SK-N-SH (cell line): Measurements from ENCODE around the gene ARHGAP26. TPM values are rescaled to one million over a fixed set of nuclear protein-coding genes. Genes with fewer than 3 reads are reported as not detected.

Experiments used
- CTCF ChIA-PET: fragments of 300-600, 350-600 bp; formaldehyde crosslinking; extraction: SDS; loops from one replicate; lab custom pipeline; 2021; lab: Yijun Ruan, JAX
- POLR2A ChIA-PET: fragments of 350-600 bp; sonication (Branson Sonifier 250); formaldehyde crosslinking; extraction: SDS; loops from one replicate; lab custom pipeline; 2020; ENCODE audit warnings: antibody characterized with exemption, inconsistent platforms; lab: Yijun Ruan, JAX
- DNase-seq: peaks from one replicate; pipeline ENCODE4 v3.0.0; 2012
- H2AFZ ChIP-seq: fragments of 200-600 bp; sonication (generic); 2 replicates; pipeline ENCODE4 v1.8.1; 2016; ENCODE audit warnings: antibody characterized with exemption, mild to moderate bottlenecking, low read depth
- H3F3A ChIP-seq: fragments of 200-600 bp; sonication (generic); replicated peaks from 2 replicates; pipeline ENCODE3; 2016; ENCODE audit warnings: antibody characterized with exemption, mild to moderate bottlenecking; ENCODE audit not compliant: insufficient read depth
- H3K27ac ChIP-seq, 2 experiments: fragments of 200-500 bp in 1 of 2; fragments of 200-600 bp in 1 of 2; sonication (Bioruptor generic) in 1 of 2; sonication (generic), shearing (Covaris generic) in 1 of 2; 2 replicates each; pipeline versions ENCODE4 v1.5.1 to v1.6.1; 2014 to 2016; ENCODE audit warnings: low read depth in 2 of 2, inconsistent platforms in 1 of 2, low read length in 1 of 2, mild to moderate bottlenecking in 1 of 2, mixed read lengths in 1 of 2
- H3K27me3 ChIP-seq: fragments of 200-600 bp; sonication (generic), shearing (Covaris generic); 2 replicates; pipeline ENCODE4 v1.6.1; 2016; ENCODE audit warnings: mixed run types; ENCODE audit not compliant: insufficient read depth
- H3K36me3 ChIP-seq, 2 experiments: fragments of 200-500 bp in 1 of 2; fragments of 200-600 bp in 1 of 2; sonication (Bioruptor generic) in 1 of 2; sonication (generic) in 1 of 2; replicated peaks in 1 of 2; 2 replicates each; pipeline versions ENCODE3 to v1.5.1; 2014 to 2016; ENCODE audit warnings: low read length in 1 of 2, mild to moderate bottlenecking in 1 of 2; ENCODE audit not compliant: insufficient read depth in 2 of 2, control insufficient read depth in 1 of 2
- H3K4me1 ChIP-seq, 2 experiments: fragments of 200-500 bp in 1 of 2; fragments of 200-600 bp in 1 of 2; sonication (Bioruptor generic) in 1 of 2; sonication (generic), shearing (Covaris generic) in 1 of 2; 2 replicates each; pipeline versions ENCODE4 v1.5.1 to v1.6.1; 2014 to 2016; ENCODE audit warnings: low read depth in 1 of 2, low read length in 1 of 2, mixed run types in 1 of 2; ENCODE audit not compliant: insufficient read depth in 2 of 2, control insufficient read depth in 1 of 2
- H3K4me2 ChIP-seq: fragments of 200-600 bp; sonication (generic), shearing (Covaris generic); 2 replicates; pipeline ENCODE4 v1.6.1; 2017; ENCODE audit warnings: mixed run types
- H3K4me3 ChIP-seq, 2 experiments: fragments of 200-500 bp in 1 of 2; fragments of 200-600 bp in 1 of 2; sonication (Bioruptor generic) in 1 of 2; sonication (generic), shearing (Covaris generic) in 1 of 2; 2 replicates each; pipeline versions ENCODE4 v1.5.1 to v1.8.1; 2014 to 2016; ENCODE audit warnings: low read depth in 2 of 2, inconsistent platforms in 1 of 2, low read length in 1 of 2, mild to moderate bottlenecking in 1 of 2, mixed read lengths in 1 of 2, moderate library complexity in 1 of 2
- H3K79me2 ChIP-seq: fragments of 200-600 bp; sonication (generic); 2 replicates; pipeline ENCODE4 v1.8.1; 2017; ENCODE audit warnings: mild to moderate bottlenecking; ENCODE audit not compliant: insufficient read depth
- H3K9ac ChIP-seq: fragments of 200-600 bp; sonication (generic); 2 replicates; pipeline ENCODE4 v1.6.1; 2017; ENCODE audit warnings: mixed run types
- H3K9me2 ChIP-seq: fragments of 200-600 bp; sonication (generic); 2 replicates; pipeline ENCODE4 v1.6.1; 2017; ENCODE audit warnings: mixed run types
- H3K9me3 ChIP-seq: fragments of 200-600 bp; sonication (generic); 2 replicates; pipeline ENCODE4 v1.6.1; 2017; ENCODE audit warnings: mixed run types, mild to moderate bottlenecking, moderate library complexity
- H4K20me1 ChIP-seq: fragments of 200-600 bp; sonication (generic); 2 replicates; pipeline ENCODE4 v1.6.1; 2017; ENCODE audit warnings: mild to moderate bottlenecking, mixed run types; ENCODE audit not compliant: insufficient read depth
- CTCF ChIP-seq: fragments of 200-600 bp; sonication (generic); IDR thresholded peaks from 2 replicates; pipeline ENCODE4 v1.6.1; 2017; ENCODE audit warnings: antibody characterized with exemption, mild to moderate bottlenecking, moderate library complexity
- FOXM1 ChIP-seq: IDR thresholded peaks from 2 replicates; pipeline ENCODE4 v1.4.0; 2012; ENCODE audit warnings: low read depth, mild to moderate bottlenecking
- GATA2 ChIP-seq: sonication (generic); formaldehyde crosslinking; IDR thresholded peaks from 2 replicates; pipeline ENCODE4 v1.5.0; 2020; ENCODE audit warnings: mild to moderate bottlenecking, missing genetic modification reagents
- NFIC ChIP-seq: IDR thresholded peaks from 2 replicates; pipeline ENCODE4 v1.4.0; 2012; ENCODE audit warnings: borderline replicate concordance
- RFX5 ChIP-seq: IDR thresholded peaks from 2 replicates; pipeline ENCODE4 v1.6.1; 2012; ENCODE audit warnings: mild to moderate bottlenecking, improper control_type of control experiment, low read length
- SIN3A ChIP-seq: IDR thresholded peaks from 2 replicates; pipeline ENCODE4 v1.6.1; 2012; ENCODE audit warnings: low read depth, mild to moderate bottlenecking, low read length, moderate library complexity, borderline replicate concordance
- USF1 ChIP-seq: IDR thresholded peaks from 2 replicates; pipeline ENCODE4 v1.4.0; 2012; ENCODE audit warnings: low read depth, borderline replicate concordance
- USF2 ChIP-seq: fragments of 150-350 bp; IDR thresholded peaks from 2 replicates; pipeline ENCODE4 v1.6.1; 2017; ENCODE audit warnings: antibody characterized with exemption, low read length, low read depth, borderline replicate concordance
- YY1 ChIP-seq: IDR thresholded peaks from 2 replicates; pipeline ENCODE4 v1.4.0; 2012; ENCODE audit warnings: low read depth, mild to moderate bottlenecking
- WGBS: methylation state at CpG from one replicate; pipeline ENCODE4 v1.1.6; 2017; ENCODE audit warnings: low lambda C conversion rate; 5-methylcytosine and 5-hydroxymethylcytosine counted together
- polyA plus RNA-seq, 3 experiments: library from polyadenylated mRNA; depleted of rRNA; stranded (reverse); fragments of >200 nt; gene quantifications; 2 replicates each; pipeline ENCODE4 v1.2.3, GENCODE V29; 2012

ARHGAP26 gene
- polyA plus RNA-seq, 1 of the 3 experiments (the other 2 are of a cell fraction): 6.1 TPM

GRCh38 chr5:142772446-142773293 is 2.5 kb downstream of the ARHGAP26 start:
- ChIA-PET POLR2A (interaction anchor here (1.1 to 2.4 kb wide), 2 partner anchors 11 to 100 kb away, joined by 3 to 10 read pairs; no protein-coding TSS in a partner anchor), CTCF (interaction anchor here (1.0 to 8.1 kb wide), 14 partner anchors 8 to 116 kb away, joined by 3 to 90 read pairs (median 22); no protein-coding TSS in a partner anchor)
- Histone ChIP-seq H3K9ac (no peak overlapping the region), H3F3A (no peaks in the 10 kb centered on the region), H2AFZ (no peak overlapping the region), H3K4me2 (peak overlapping the region; percentile 92; the same call in 1 of the 2 replicates), H3K27me3 (no peaks in the 10 kb centered on the region), H4K20me1 (no peaks in the 10 kb centered on the region), H3K9me3 (no peaks in the 10 kb centered on the region), H3K4me1 (peaks cover 12 to 19% of the 10 kb centered on the region in 2 experiments; a peak in 3 of 4 replicates), H3K4me3 (peak overlapping the region in 1 of 2 experiments; percentile 70; a peak in 3 of 4 replicates), H3K27ac (peak overlapping the region in 1 of 2 experiments; percentile 16; a peak in 1 of 4 replicates), H3K36me3 (no peaks in the 10 kb centered on the region), H3K79me2 (no peaks in the 10 kb centered on the region), H3K9me2 (no peaks in the 10 kb centered on the region)
- 0 out of 2 replicates have a peak, but pooled peaks have one; percentile 30 for TF ChIP-seq USF1
- no peak for TF ChIP-seq YY1
- no peak for TF ChIP-seq USF2
- no peak for TF ChIP-seq FOXM1
- WGBS: 89% methylated on average over 6 of the region's 6 CpGs
- DNase-seq: no peak

GRCh38 chr5:142777099-142777498 is 6.9 kb downstream of the ARHGAP26 start:
- TF ChIP-seq CTCF (no peak), RFX5 (no peak), NFIC (no peak), GATA2 (CRISPR knock-in tag) (no peak), SIN3A (no peak)

More at GRCh38 chr5:142777099-142777498, 6.9 kb downstream of the ARHGAP26 start:
- 100% methylated on average over 1 of the region's 2 CpGs for WGBS
- no peaks in the 10 kb centered on the region for H3K79me2 ChIP-seq
- no peak overlapping the region for H3K4me3 ChIP-seq
- no peaks in the 10 kb centered on the region for H3K9me3 ChIP-seq
- H3K4me2 ChIP-seq: no peak overlapping the region
- no peaks in the 10 kb centered on the region for H3F3A ChIP-seq
- ChIA-PET CTCF (interaction anchor here (1.0 to 1.3 kb wide), 2 partner anchors 60 to 112 kb away, joined by 3 to 6 read pairs; no protein-coding TSS in a partner anchor), POLR2A (no interaction called here)
- H3K27me3 ChIP-seq: no peaks in the 10 kb centered on the region
- DNase-seq: no peak
- H3K9ac ChIP-seq: no peak overlapping the region
- no peaks in the 10 kb centered on the region for H4K20me1 ChIP-seq
- H3K36me3 ChIP-seq: no peaks in the 10 kb centered on the region
- no peak overlapping the region for H2AFZ ChIP-seq
- H3K9me2 ChIP-seq: no peaks in the 10 kb centered on the region
- H3K27ac ChIP-seq: no peak overlapping the region
- H3K4me1 ChIP-seq: peaks cover 35 to 49% of the 10 kb centered on the region in 2 experiments
